Measurements from ENCODE around the gene UCP2.

UCP2 gene

GRCh38 chr11:74005721-74006517, 23.3 kb upstream of the UCP2 start:
- Histone ChIP-seq H3K79me2 (ENCODE audit: control insufficient read depth, insufficient read depth, low read length, poor library complexity) (no peaks in the 10 kb centered on the region), H4K91ac (ENCODE audit: low read depth, low read length) (no peak overlapping the region), H3K9ac (ENCODE audit: low read length) (no peak overlapping the region), H3K27me3 (ENCODE audit: insufficient read depth, low read length) (no peaks in the 10 kb centered on the region), H3K4me3 (ENCODE audit: low read depth, low read length) (no peak overlapping the region), H3K36me3 (ENCODE audit: control insufficient read depth in 1 of 2, insufficient read depth in 2 of 2, low read length in 2 of 2) (peaks cover 0 to 6% of the 10 kb centered on the region in 2 experiments), H3K4ac (ENCODE audit: low read depth, low read length) (no peak overlapping the region), H3K23ac (ENCODE audit: low read length) (no peak overlapping the region), H2AFZ (ENCODE audit: insufficient read depth, low read length, poor library complexity) (no peak overlapping the region), H2BK120ac (ENCODE audit: insufficient read depth, low read length, poor library complexity) (no peak overlapping the region), H3K79me1 (ENCODE audit: low read length) (no peaks in the 10 kb centered on the region), H3K27ac (ENCODE audit: low read depth, low read length) (no peak overlapping the region), H2BK12ac (ENCODE audit: low read length) (no peak overlapping the region), H4K12ac (ENCODE audit: low read depth, low read length) (no peak overlapping the region), H2BK5ac (ENCODE audit: low read depth, low read length, poor library complexity) (no peak overlapping the region), H3K14ac (ENCODE audit: low read length) (no peak overlapping the region), H3K4me2 (ENCODE audit: low read length) (no peak overlapping the region), H2AK5ac (ENCODE audit: low read length) (no peak overlapping the region), H3K4me1 (ENCODE audit: control insufficient read depth in 1 of 2, insufficient read depth in 2 of 2, low read length in 2 of 2) (no peaks in the 10 kb centered on the region), H3K18ac (ENCODE audit: low read length) (no peak overlapping the region), H3K9me3 (ENCODE audit: insufficient read depth, low read depth, low read length) (peaks cover 2% of the 10 kb centered on the region), H4K8ac (ENCODE audit: low read depth, low read length) (no peak overlapping the region)
- no CpG with 5 or more reads among the region's 29 CpGs for WGBS (ENCODE audit: extremely low coverage, insufficient coverage, insufficient read length)
- DNase-seq, result no peak

- no CpG with 5 or more reads among the region's 11 CpGs for WGBS (ENCODE audit: extremely low coverage, insufficient coverage, insufficient read length)
- H2BK120ac ChIP-seq (ENCODE audit: insufficient read depth, low read length, poor library complexity), result no peak overlapping the region
These were observed 22.3 kb upstream of the UCP2 start for GRCh38 chr11:74004759-74005615.

GRCh38 chr11:74004046-74004695, 21.5 kb upstream of the UCP2 start:
- no peak overlapping the region for H3K4me2 ChIP-seq (ENCODE audit: low read length)
- no peak overlapping the region for H3K23ac ChIP-seq (ENCODE audit: low read length)
- no peaks in the 10 kb centered on the region for H3K79me1 ChIP-seq (ENCODE audit: low read length)
- H3K4me3 ChIP-seq (ENCODE audit: low read depth, low read length), result no peak overlapping the region
- no peak overlapping the region for H2BK120ac ChIP-seq (ENCODE audit: insufficient read depth, low read length, poor library complexity)
- no peak overlapping the region for H4K12ac ChIP-seq (ENCODE audit: low read depth, low read length)
- no peak overlapping the region for H3K4ac ChIP-seq (ENCODE audit: low read depth, low read length)
- H3K4me1 ChIP-seq (ENCODE audit: control insufficient read depth in 1 of 2, insufficient read depth in 2 of 2, low read length in 2 of 2), result no peaks in the 10 kb centered on the region
- no peak overlapping the region for H2BK12ac ChIP-seq (ENCODE audit: low read length)
- no peak overlapping the region for H3K18ac ChIP-seq (ENCODE audit: low read length)
- no peak overlapping the region for H2AK5ac ChIP-seq (ENCODE audit: low read length)
- H3K27me3 ChIP-seq (ENCODE audit: insufficient read depth, low read length), result no peaks in the 10 kb centered on the region
- no peak overlapping the region for H4K8ac ChIP-seq (ENCODE audit: low read depth, low read length)
- no peak overlapping the region for H2AFZ ChIP-seq (ENCODE audit: insufficient read depth, low read length, poor library complexity)
- peaks cover 0 to 7% of the 10 kb centered on the region in 2 experiments for H3K36me3 ChIP-seq (ENCODE audit: control insufficient read depth in 1 of 2, insufficient read depth in 2 of 2, low read length in 2 of 2)
- no peak for DNase-seq
- H2BK5ac ChIP-seq (ENCODE audit: low read depth, low read length, poor library complexity), result no peak overlapping the region
- no peak overlapping the region for H3K14ac ChIP-seq (ENCODE audit: low read length)
- WGBS (ENCODE audit: extremely low coverage, insufficient coverage, insufficient read length), result no CpG with 5 or more reads among the region's 6 CpGs
- H3K27ac ChIP-seq (ENCODE audit: low read depth, low read length), result no peak overlapping the region
- H3K9me3 ChIP-seq (ENCODE audit: insufficient read depth, low read depth, low read length), result peaks cover 2% of the 10 kb centered on the region
- no peak overlapping the region for H4K91ac ChIP-seq (ENCODE audit: low read depth, low read length)
- no peak overlapping the region for H3K9ac ChIP-seq (ENCODE audit: low read length)
- no peaks in the 10 kb centered on the region for H3K79me2 ChIP-seq (ENCODE audit: control insufficient read depth, insufficient read depth, low read length, poor library complexity)

More at GRCh38 chr11:74004759-74005615, 22.3 kb upstream of the UCP2 start:
- peaks cover 0 to 7% of the 10 kb centered on the region in 2 experiments for H3K36me3 ChIP-seq (ENCODE audit: control insufficient read depth in 1 of 2, insufficient read depth in 2 of 2, low read length in 2 of 2)
- H2BK12ac ChIP-seq (ENCODE audit: low read length), result no peak overlapping the region
- H4K91ac ChIP-seq (ENCODE audit: low read depth, low read length), result no peak overlapping the region
- no peak overlapping the region for H2AFZ ChIP-seq (ENCODE audit: insufficient read depth, low read length, poor library complexity)
- peaks cover 2% of the 10 kb centered on the region for H3K9me3 ChIP-seq (ENCODE audit: insufficient read depth, low read depth, low read length)
- no peak overlapping the region for H3K14ac ChIP-seq (ENCODE audit: low read length)
- H3K4me2 ChIP-seq (ENCODE audit: low read length), result no peak overlapping the region
- H3K27me3 ChIP-seq (ENCODE audit: insufficient read depth, low read length), result no peaks in the 10 kb centered on the region
- H3K4me1 ChIP-seq (ENCODE audit: control insufficient read depth in 1 of 2, insufficient read depth in 2 of 2, low read length in 2 of 2), result no peaks in the 10 kb centered on the region
- no peak overlapping the region for H2BK5ac ChIP-seq (ENCODE audit: low read depth, low read length, poor library complexity)
- no peak overlapping the region for H4K12ac ChIP-seq (ENCODE audit: low read depth, low read length)
- H2AK5ac ChIP-seq (ENCODE audit: low read length), result no peak overlapping the region
- no peak overlapping the region for H3K18ac ChIP-seq (ENCODE audit: low read length)
- H3K23ac ChIP-seq (ENCODE audit: low read length), result no peak overlapping the region
- DNase-seq, result no peak
- H3K79me2 ChIP-seq (ENCODE audit: control insufficient read depth, insufficient read depth, low read length, poor library complexity), result no peaks in the 10 kb centered on the region
- H3K9ac ChIP-seq (ENCODE audit: low read length), result no peak overlapping the region
- no peak overlapping the region for H4K8ac ChIP-seq (ENCODE audit: low read depth, low read length)
- no peaks in the 10 kb centered on the region for H3K79me1 ChIP-seq (ENCODE audit: low read length)
- H3K4ac ChIP-seq (ENCODE audit: low read depth, low read length), result no peak overlapping the region
- H3K4me3 ChIP-seq (ENCODE audit: low read depth, low read length), result no peak overlapping the region
- H3K27ac ChIP-seq (ENCODE audit: low read depth, low read length), result no peak overlapping the region

GRCh38 chr11:74002832-74003231, 20.2 kb upstream of the UCP2 start:
- H4K8ac ChIP-seq (ENCODE audit: low read depth, low read length), result no peak overlapping the region
- H3K23ac ChIP-seq (ENCODE audit: low read length), result no peak overlapping the region
- H2BK12ac ChIP-seq (ENCODE audit: low read length), result no peak overlapping the region
- no peaks in the 10 kb centered on the region for H3K27me3 ChIP-seq (ENCODE audit: insufficient read depth, low read length)
- H3K79me2 ChIP-seq (ENCODE audit: control insufficient read depth, insufficient read depth, low read length, poor library complexity), result no peaks in the 10 kb centered on the region
- H3K79me1 ChIP-seq (ENCODE audit: low read length), result no peaks in the 10 kb centered on the region
- no CpG with 5 or more reads among the region's 4 CpGs for WGBS (ENCODE audit: extremely low coverage, insufficient coverage, insufficient read length)
- H3K14ac ChIP-seq (ENCODE audit: low read length), result no peak overlapping the region
- no peak overlapping the region for H2AK5ac ChIP-seq (ENCODE audit: low read length)
- H3K18ac ChIP-seq (ENCODE audit: low read length), result no peak overlapping the region
- peaks cover 0 to 7% of the 10 kb centered on the region in 2 experiments for H3K36me3 ChIP-seq (ENCODE audit: control insufficient read depth in 1 of 2, insufficient read depth in 2 of 2, low read length in 2 of 2)
- no peak overlapping the region for H2BK120ac ChIP-seq (ENCODE audit: insufficient read depth, low read length, poor library complexity)
- DNase-seq, result no peak
- no peak overlapping the region for H3K9ac ChIP-seq (ENCODE audit: low read length)
- no peak overlapping the region for H3K4me2 ChIP-seq (ENCODE audit: low read length)
- no peak overlapping the region for H3K4me3 ChIP-seq (ENCODE audit: low read depth, low read length)
- no peak overlapping the region for H4K91ac ChIP-seq (ENCODE audit: low read depth, low read length)
- no peak overlapping the region for H3K27ac ChIP-seq (ENCODE audit: low read depth, low read length)
- no peak overlapping the region for H2AFZ ChIP-seq (ENCODE audit: insufficient read depth, low read length, poor library complexity)
- H3K4ac ChIP-seq (ENCODE audit: low read depth, low read length), result no peak overlapping the region
- peaks cover 2% of the 10 kb centered on the region for H3K9me3 ChIP-seq (ENCODE audit: insufficient read depth, low read depth, low read length)
- H4K12ac ChIP-seq (ENCODE audit: low read depth, low read length), result no peak overlapping the region
- no peak overlapping the region for H2BK5ac ChIP-seq (ENCODE audit: low read depth, low read length, poor library complexity)
- no peaks in the 10 kb centered on the region for H3K4me1 ChIP-seq (ENCODE audit: control insufficient read depth in 1 of 2, insufficient read depth in 2 of 2, low read length in 2 of 2)
